ENCODE results near the gene ATP2A3. TPM values are rescaled to one million over a fixed set of nuclear protein-coding genes. Genes with fewer than 3 reads are reported as not detected.

Gene ATP2A3
- total RNA-seq, 4 donors from 2014 or later: 5.7 to 33.6 (median 17.5) TPM

DNA sequence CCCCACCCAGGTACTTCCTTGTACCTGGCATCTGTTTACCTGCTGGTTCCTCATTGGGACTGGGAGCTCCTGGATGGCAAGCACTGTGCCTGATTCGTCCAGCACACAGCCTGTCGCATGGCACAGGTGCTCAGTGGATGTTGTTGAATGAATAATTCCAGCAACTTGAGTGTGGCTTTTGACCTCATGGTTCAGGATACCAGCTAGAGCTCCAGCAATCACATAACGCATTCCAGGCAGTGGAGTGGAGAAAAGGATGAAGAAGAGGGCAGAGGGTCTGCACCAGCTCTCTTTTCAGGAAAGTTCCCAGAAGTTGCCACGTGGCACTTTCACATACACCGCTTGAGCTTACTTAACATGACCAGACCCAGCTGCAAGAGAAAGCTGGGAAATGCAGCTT is 70.0 kb downstream of the ATP2A3 start:
- H3K27ac ChIP-seq: peak overlapping the region; percentile 96 to 97
- no peaks in the 10 kb centered on the region for H3K9me3 ChIP-seq
- peaks cover 0 to 22% of the 10 kb centered on the region in 2 donors for H3K4me1 ChIP-seq
- no peaks in the 10 kb centered on the region for H3K36me3 ChIP-seq
- no peak overlapping the region for H3K4me3 ChIP-seq
- intact Hi-C loops (cut with DNase I; ENCODE audit: low total_unique reads): no loop called here
- no peaks in the 10 kb centered on the region for H3K27me3 ChIP-seq
- TF ChIP-seq POLR2A (IDR thresholded peaks at IDR 0.05): no peak
- TF ChIP-seq, protein P1, sequence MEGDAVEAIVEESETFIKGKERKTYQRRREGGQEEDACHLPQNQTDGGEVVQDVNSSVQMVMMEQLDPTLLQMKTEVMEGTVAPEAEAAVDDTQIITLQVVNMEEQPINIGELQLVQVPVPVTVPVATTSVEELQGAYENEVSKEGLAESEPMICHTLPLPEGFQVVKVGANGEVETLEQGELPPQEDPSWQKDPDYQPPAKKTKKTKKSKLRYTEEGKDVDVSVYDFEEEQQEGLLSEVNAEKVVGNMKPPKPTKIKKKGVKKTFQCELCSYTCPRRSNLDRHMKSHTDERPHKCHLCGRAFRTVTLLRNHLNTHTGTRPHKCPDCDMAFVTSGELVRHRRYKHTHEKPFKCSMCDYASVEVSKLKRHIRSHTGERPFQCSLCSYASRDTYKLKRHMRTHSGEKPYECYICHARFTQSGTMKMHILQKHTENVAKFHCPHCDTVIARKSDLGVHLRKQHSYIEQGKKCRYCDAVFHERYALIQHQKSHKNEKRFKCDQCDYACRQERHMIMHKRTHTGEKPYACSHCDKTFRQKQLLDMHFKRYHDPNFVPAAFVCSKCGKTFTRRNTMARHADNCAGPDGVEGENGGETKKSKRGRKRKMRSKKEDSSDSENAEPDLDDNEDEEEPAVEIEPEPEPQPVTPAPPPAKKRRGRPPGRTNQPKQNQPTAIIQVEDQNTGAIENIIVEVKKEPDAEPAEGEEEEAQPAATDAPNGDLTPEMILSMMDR (IDR thresholded peaks at IDR 0.05): no peak
- DNase-seq: no peak

DNA sequence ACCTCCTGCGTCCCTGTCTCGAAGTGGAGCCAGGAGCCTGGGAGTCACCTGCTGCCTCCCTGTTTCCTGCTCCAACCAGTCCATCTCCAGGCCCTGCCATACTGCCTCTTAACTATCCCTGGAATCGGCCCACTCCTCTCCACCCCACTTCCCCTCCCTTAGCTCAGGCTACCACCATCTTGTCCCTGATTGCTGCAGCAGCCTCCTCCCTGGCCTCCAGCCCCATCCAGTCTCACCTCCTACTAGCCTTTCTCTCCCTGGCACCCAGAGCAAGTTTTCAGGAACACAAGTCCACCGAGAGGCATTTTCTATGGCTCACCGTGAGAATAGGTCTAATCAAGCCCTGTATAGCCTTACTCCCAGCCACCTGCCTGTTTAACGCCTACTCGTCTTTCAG is 70.5 kb downstream of the ATP2A3 start:
- Histone ChIP-seq H3K27ac (peak overlapping the region; percentile 96 to 97), H3K36me3 (no peaks in the 10 kb centered on the region), H3K9me3 (no peaks in the 10 kb centered on the region), H3K4me1 (peaks cover 0 to 26% of the 10 kb centered on the region in 2 donors), H3K4me3 (peak overlapping the region in 1 of 2 donors; percentile 70), H3K27me3 (no peaks in the 10 kb centered on the region)
- TF ChIP-seq, protein P1 (IDR thresholded peaks at IDR 0.05): no peak
- no peak for TF ChIP-seq POLR2A (IDR thresholded peaks at IDR 0.05)
- intact Hi-C loops (cut with DNase I; ENCODE audit: low total_unique reads): no loop called here
- DNase-seq: no peak

DNA sequence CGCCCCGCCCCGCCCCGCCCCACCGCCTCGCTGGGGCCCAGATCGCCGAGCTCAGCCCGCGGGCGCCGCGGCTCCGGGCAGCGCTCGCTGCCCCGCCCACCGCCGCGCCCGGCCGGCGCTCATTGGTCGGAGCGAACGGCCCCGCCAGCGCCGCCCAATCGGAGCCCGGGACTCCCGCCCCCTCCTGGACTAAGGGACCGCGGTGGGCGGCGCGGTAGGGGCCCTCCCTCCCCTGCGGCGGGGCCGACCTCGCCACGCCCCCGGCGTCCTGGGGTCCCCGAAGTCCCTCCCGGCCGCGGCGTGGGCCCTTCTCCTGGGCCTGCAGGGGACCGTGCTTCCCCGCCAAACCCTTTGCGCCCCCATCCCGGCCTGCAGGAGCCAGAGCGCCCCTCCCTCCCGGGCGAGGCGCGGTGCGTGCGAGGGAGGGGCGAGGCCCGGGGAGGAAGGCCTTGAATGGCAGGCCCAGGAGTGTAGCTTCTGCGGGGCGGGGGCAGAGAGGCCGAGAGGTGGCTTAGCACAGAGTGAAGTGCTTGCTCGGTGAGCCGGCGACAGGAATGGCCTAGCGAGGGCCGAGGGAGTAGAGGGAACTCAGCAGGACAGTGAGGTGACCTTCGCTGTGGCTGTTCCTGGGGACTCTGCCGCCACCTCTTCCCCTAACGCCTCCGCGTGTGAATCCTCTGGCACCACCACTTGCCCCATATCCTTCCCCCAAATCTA is 71.1 kb downstream of the ATP2A3 start, which contains the start of gene CAMKK1:
Gene CAMKK1 (minus strand): TSS at position 51 of the 717 bp plus-strand sequence. CDS start 7,366 bp downstream, outside the sequence.
- peaks cover 2 to 28% of the 10 kb centered on the region in 2 donors for H3K4me1 ChIP-seq
- intact Hi-C loops (cut with DNase I; ENCODE audit: low total_unique reads): no loop called here
- H3K27ac ChIP-seq: peak within 1 kb of the TSS; percentile 96 to 97

DNA sequence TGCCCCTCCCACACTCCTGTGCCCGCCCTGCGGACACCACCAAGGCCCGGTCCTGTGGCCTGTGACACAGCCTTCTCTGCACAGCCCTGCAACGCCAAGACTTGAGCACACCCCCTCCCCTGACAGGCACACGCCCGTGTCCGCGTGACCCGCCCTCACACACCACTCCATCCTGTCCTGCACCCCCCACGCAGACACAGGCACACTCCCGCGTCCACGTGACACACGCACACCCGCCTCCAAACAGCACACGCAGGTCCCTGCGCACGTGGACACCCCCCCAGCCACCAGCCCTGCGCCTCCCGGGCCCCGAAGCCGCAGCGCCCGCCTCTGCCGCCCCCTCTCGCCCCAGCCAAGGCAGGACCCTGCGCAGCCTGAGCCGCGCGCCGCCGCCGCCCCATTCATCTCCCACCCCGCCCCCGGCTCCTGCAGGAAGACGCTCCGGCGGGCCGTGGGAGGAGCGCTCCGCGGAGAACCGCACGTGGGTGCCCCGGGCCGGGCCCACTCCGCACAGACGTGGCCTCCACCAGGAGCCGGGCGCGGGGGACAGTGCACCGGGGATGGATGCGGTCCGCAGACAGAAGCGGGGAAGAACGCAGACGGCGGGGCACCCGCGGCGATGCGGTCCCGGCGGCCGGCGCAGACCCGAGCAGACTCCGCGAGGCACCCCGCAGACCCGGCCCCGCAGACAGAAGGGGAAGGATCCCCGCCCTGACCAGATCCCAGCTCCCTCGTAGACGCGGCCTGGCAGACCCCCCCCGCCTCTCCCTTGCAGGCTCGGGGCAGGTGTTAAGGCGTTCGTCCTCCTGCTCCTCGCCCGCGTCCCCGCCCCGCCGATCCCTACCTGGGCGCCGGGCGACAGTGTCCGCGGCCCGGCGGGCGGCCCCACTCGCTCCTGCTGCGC is 71.9 kb downstream of the ATP2A3 start:
- intact Hi-C loops (cut with DNase I; ENCODE audit: low total_unique reads): no loop called here
- H3K9me3 ChIP-seq: no peaks in the 10 kb centered on the region
- peak overlapping the region; percentile 96 to 97 for H3K27ac ChIP-seq
- H3K36me3 ChIP-seq: no peaks in the 10 kb centered on the region
- DNase-seq: peak; percentile 87 to 89
- TF ChIP-seq, protein P1 (IDR thresholded peaks at IDR 0.05): no peak
- peak; percentile 12 to 43 for TF ChIP-seq POLR2A (IDR thresholded peaks at IDR 0.05)
- peak overlapping the region; percentile 54 to 70 for H3K4me3 ChIP-seq
- H3K4me1 ChIP-seq: peaks cover 8 to 36% of the 10 kb centered on the region in 2 donors
- H3K27me3 ChIP-seq: no peaks in the 10 kb centered on the region

More for the DNA sequence above, 71.1 kb downstream of the ATP2A3 start, which contains the start of gene CAMKK1:
- no peaks in the 10 kb centered on the region for H3K36me3 ChIP-seq
- DNase-seq: peak; percentile 86 to 89
- peak within 1 kb of the TSS; percentile 54 to 70 for H3K4me3 ChIP-seq
- TF ChIP-seq, protein P1 (IDR thresholded peaks at IDR 0.05): peak in 1 of 4 experiments; percentile 34
- TF ChIP-seq POLR2A (IDR thresholded peaks at IDR 0.05): peak in 1 of 2 donors; percentile 44
- H3K27me3 ChIP-seq: no peaks in the 10 kb centered on the region
- no peaks in the 10 kb centered on the region for H3K9me3 ChIP-seq
